Adrenal gland (tissue), 12 donors: ENCODE measurements around the gene FCER1G. TPM values are rescaled to one million over a fixed set of nuclear protein-coding genes. Genes with fewer than 3 reads are reported as not detected.

ENCODE experiments used
- DNase-seq, 7 donors: peaks; one replicate each; pipeline ENCODE4 v3.0.0-alpha.2; 2019 to 2020
- H3K27ac ChIP-seq, 5 donors: fragments of 200-600 bp; sonication (generic) in 4 of 5; 1 replicate in 3 of 5; 2 replicates in 2 of 5; pipeline versions ENCODE4 v1.5.1 to v1.8.0; 2016 to 2020; ENCODE audit warnings: mild to moderate bottlenecking in 1 of 5
- H3K27me3 ChIP-seq: fragments of 200-600 bp; 2 replicates; pipeline ENCODE4 v1.8.0; 2021
- H3K36me3 ChIP-seq, 2 donors: fragments of 200-600 bp; replicated peaks in 1 of 2; 1 replicate in 1 of 2; 2 replicates in 1 of 2; pipeline versions ENCODE4 v1.5.1 to v1.8.0; 2018 to 2022
- H3K4me1 ChIP-seq, 2 donors: fragments of 200-600 bp; replicated peaks in 1 of 2; 1 replicate in 1 of 2; 2 replicates in 1 of 2; pipeline versions ENCODE4 v1.5.1 to v1.8.0; 2018 to 2021
- H3K4me3 ChIP-seq, 4 donors: fragments of 200-600 bp; sonication (generic) in 3 of 4; one replicate each; pipeline ENCODE4 v1.5.1; 2016 to 2018
- H3K9me3 ChIP-seq, 3 donors: fragments of 200-600 bp; sonication (generic) in 1 of 3; replicated peaks in 1 of 3; 1 replicate in 2 of 3; 2 replicates in 1 of 3; pipeline versions ENCODE4 v1.5.1 to v1.8.0; 2016 to 2021
- POLR2A ChIP-seq, 2 donors: fragments of 450-650 bp; IDR thresholded peaks; one replicate each; pipeline ENCODE4 v1.6.1; 2017; ENCODE audit warnings: antibody characterized with exemption in 2 of 2, mild to moderate bottlenecking in 2 of 2, moderate library complexity in 1 of 2
- WGBS, 4 donors: extraction: QIAGEN DNeasy Blood & Tissue Kit in 2 of 4; methylation state at CpG; one replicate each; pipeline versions ENCODE4 v1.1.5 to v1.1.7; 2013 to 2017; 5-methylcytosine and 5-hydroxymethylcytosine counted together
- intact Hi-C, 2 donors: fragments of 100-400 bp; cut with DNase I; formaldehyde crosslinking; loops; one replicate each; pipeline versions ENCODE4 v1.14.1 to v1.15.0; 2022 to 2023
- polyA plus RNA-seq, 3 donors: library from polyadenylated mRNA; stranded (reverse); fragments of 200-250 nt in 2 of 3; fragments of 350-450 nt in 1 of 3; fragmentation: Illumina TruSeq in 1 of 3; extraction: RNeasy Lipid Tissue Mini Kit (QIAGEN cat#74804) in 1 of 3; gene quantifications; one replicate each; pipeline ENCODE4 v1.2.3, GENCODE V29; 2013 to 2014
- total RNA-seq, 9 donors: library from RNA; depleted of rRNA in 4 of 9; stranded (reverse); fragments of >200 nt in 4 of 9; fragments of 120-200 nt in 1 of 9; fragmentation: NEBNext Ultra II Directional in 1 of 9; extraction: Animal tissue kit (Norgen Biotek cat#: 25700) in 1 of 9; gene quantifications; one replicate each; pipeline versions ENCODE4 v1.1.0 to v1.2.4, GENCODE V29; 2013 to 2023
- TF ChIP-seq, protein P1 (sequence below), 6 experiments: fragments of 450-650 bp in 4 of 6; fragments of 200-600 bp in 2 of 6; sonication (generic) in 1 of 6; IDR thresholded peaks; 1 replicate in 5 of 6; 2 replicates in 1 of 6; pipeline versions ENCODE4 v1.5.1 to v1.8.0; 2016 to 2021; ENCODE audit warnings: antibody characterized with exemption in 6 of 6, mild to moderate bottlenecking in 2 of 6, moderate library complexity in 1 of 6
- donor health status: healthy with polysubstance abuse.
- donor health status: Bipolar disorder and iron deficiency.
- donor health status: DM: yes; HTN: yes; CAD: no.
- donor health status: DM: no; HTN: no; CAD: no.
- donor health status: DM: no; HTN: no; CAD: no.
- donor health status: DM: yes; HTN: yes; CAD: no.

FCER1G gene
- total and polyA plus RNA-seq, 12 donors, result 5.5 to 239 (median 116) TPM

- H3K36me3 ChIP-seq, result no peaks in the 10 kb centered on the region
- H3K4me1 ChIP-seq, result peaks cover 0 to 32% of the 10 kb centered on the region in 2 donors
- H3K27ac ChIP-seq, result no peak overlapping the region
- 65 to 78% (median 70%) methylated on average over 20 to 22 of the region's 22 CpGs for WGBS, 4 donors
- TF ChIP-seq, protein P1, sequence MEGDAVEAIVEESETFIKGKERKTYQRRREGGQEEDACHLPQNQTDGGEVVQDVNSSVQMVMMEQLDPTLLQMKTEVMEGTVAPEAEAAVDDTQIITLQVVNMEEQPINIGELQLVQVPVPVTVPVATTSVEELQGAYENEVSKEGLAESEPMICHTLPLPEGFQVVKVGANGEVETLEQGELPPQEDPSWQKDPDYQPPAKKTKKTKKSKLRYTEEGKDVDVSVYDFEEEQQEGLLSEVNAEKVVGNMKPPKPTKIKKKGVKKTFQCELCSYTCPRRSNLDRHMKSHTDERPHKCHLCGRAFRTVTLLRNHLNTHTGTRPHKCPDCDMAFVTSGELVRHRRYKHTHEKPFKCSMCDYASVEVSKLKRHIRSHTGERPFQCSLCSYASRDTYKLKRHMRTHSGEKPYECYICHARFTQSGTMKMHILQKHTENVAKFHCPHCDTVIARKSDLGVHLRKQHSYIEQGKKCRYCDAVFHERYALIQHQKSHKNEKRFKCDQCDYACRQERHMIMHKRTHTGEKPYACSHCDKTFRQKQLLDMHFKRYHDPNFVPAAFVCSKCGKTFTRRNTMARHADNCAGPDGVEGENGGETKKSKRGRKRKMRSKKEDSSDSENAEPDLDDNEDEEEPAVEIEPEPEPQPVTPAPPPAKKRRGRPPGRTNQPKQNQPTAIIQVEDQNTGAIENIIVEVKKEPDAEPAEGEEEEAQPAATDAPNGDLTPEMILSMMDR (IDR thresholded peaks at IDR 0.05), result no peak
- TF ChIP-seq POLR2A (IDR thresholded peaks at IDR 0.05), result no peak
- H3K9me3 ChIP-seq, result no peaks in the 10 kb centered on the region
- no peak overlapping the region for H3K4me3 ChIP-seq
- intact Hi-C loops, result loop anchor here (10.0 kb wide), 2 partner anchors 184 to 194 kb away; no protein-coding TSS in a partner anchor
- DNase-seq, result no peak
- H3K27me3 ChIP-seq, result no peaks in the 10 kb centered on the region
Observed at GRCh38 chr1:161190962-161191521, 24.1 kb upstream of the FCER1G start.

DNA sequence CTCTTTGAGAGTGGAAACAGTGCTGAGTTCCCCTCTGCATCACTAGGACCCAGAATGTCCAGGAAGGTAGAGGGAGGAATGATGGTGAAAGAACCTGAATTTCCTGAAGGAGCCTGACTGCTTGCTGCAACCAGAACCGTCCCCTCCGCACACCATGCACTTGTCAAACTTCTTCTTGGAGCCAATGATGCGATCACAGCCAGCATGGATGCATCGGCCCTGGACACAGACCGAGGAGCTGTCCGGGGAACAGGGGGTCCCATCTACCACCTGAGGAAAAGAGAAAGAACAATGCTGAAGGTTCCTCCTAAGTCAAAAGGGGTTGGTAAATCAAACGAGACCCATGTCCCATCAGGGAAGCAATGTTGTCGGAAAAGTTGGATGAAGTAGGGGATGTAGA is 23.1 kb upstream of the FCER1G start:
- peaks cover 0 to 36% of the 10 kb centered on the region in 2 donors for H3K4me1 ChIP-seq
- no peak overlapping the region for H3K27ac ChIP-seq
- TF ChIP-seq POLR2A (IDR thresholded peaks at IDR 0.05), result no peak
- TF ChIP-seq, protein P1 (IDR thresholded peaks at IDR 0.05), result no peak
- H3K9me3 ChIP-seq, result no peaks in the 10 kb centered on the region
- no peak for DNase-seq
- no peak overlapping the region for H3K4me3 ChIP-seq
- 50 to 64% (median 60%) methylated on average over 8 of the region's 8 CpGs for WGBS, 4 donors
- H3K27me3 ChIP-seq, result no peaks in the 10 kb centered on the region
- no peaks in the 10 kb centered on the region for H3K36me3 ChIP-seq
- intact Hi-C loops, result loop anchor here (10.0 kb wide), 2 partner anchors 183 to 193 kb away; no protein-coding TSS in a partner anchor

DNA sequence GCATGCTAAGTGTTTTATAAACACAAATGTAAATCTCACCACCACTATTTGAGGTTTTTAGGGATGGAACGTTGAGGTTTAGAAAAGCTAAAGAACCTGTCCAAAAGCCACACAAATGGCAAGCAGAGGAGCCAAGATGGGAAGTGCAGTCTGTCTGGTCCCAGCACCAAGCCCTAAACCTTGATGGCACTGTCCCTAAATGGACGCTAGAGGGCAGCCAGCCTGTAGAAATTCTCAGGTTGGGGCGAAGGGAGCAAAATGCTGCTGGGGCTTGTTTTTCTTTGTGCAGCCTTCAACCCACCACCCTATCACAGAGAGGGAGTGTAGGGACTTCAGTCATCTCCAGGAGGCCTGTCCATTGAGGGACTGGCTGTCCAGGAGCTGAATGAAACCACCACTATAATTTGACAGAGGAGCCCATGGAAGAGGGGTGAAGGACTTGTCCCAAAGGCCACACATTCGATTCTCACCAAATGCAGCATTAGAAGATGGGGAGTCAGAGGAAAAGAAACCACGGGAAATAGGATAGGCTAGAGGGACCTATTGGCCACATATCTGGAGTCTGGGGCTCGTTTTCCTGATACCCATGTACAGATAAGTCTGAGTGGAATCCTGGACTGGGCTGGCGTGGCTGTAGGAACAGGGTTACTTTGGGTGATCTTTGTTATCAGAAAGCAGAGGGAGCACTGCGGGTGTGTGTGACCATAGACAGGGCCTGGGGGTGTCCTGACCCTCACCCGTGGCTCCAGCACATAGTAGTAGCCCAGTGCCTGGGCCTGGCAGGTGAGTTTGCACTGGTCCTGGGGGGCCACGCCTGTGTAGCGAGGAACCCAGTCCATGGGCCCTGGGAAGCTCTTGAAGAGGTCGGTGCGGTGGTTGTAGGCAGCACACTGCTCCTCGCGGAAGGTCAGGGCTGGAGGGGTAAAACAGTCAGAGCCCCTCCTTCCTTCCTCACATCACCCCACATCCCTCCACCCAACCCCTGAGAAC is 22.3 kb upstream of the FCER1G start:
- DNase-seq, result peak; percentile 67 to 88 (median 78)
- TF ChIP-seq, protein P1 (IDR thresholded peaks at IDR 0.05), result peak; percentile 73 to 90 (median 87)
- TF ChIP-seq POLR2A (IDR thresholded peaks at IDR 0.05), result no peak
- Histone ChIP-seq H3K27ac (peak overlapping the region in 2 of 5 donors; percentile 5 to 50), H3K4me1 (peaks cover 0 to 36% of the 10 kb centered on the region in 2 donors), H3K36me3 (no peaks in the 10 kb centered on the region), H3K9me3 (no peaks in the 10 kb centered on the region), H3K27me3 (no peaks in the 10 kb centered on the region), H3K4me3 (no peak overlapping the region)
- WGBS, 4 donors, result 45 to 53% (median 51%) methylated on average over 10 to 15 of the region's 15 CpGs
- intact Hi-C loops, result loop anchor here (10.0 kb wide), 2 partner anchors 182 to 192 kb away; no protein-coding TSS in a partner anchor
